Esophagus muscularis mucosa (tissue), 4 donors: Measurements from ENCODE around the gene CORO6. TPM values are rescaled to one million over a fixed set of nuclear protein-coding genes. Genes with fewer than 3 reads are reported as not detected.

ENCODE experiments used
- DNase-seq: peaks from one replicate; pipeline ENCODE4 v3.0.0-alpha.2; 2017; ENCODE audit errors: extremely low spot score
- H3K27ac ChIP-seq, 4 donors: fragments of 200-600 bp; sonication (generic); replicated peaks in 1 of 4; 1 replicate in 3 of 4; 2 replicates in 1 of 4; pipeline ENCODE4 v1.5.1; 2016 to 2019; ENCODE audit warnings: mild to moderate bottlenecking in 1 of 4
- H3K27me3 ChIP-seq, 4 donors: fragments of 200-600 bp; sonication (generic); one replicate each; pipeline versions ENCODE4 v1.5.1 to v1.6.0; 2016 to 2019
- H3K36me3 ChIP-seq, 4 donors: fragments of 200-600 bp; sonication (generic); one replicate each; pipeline ENCODE4 v1.5.1; 2016 to 2019
- H3K4me1 ChIP-seq, 4 donors: fragments of 200-600 bp; sonication (generic); one replicate each; pipeline ENCODE4 v1.5.1; 2016 to 2019
- H3K4me3 ChIP-seq, 4 donors: fragments of 200-600 bp; sonication (generic); 1 replicate in 2 of 4; 2 replicates in 2 of 4; pipeline ENCODE4 v1.5.1; 2016 to 2019; ENCODE audit warnings: mild to moderate bottlenecking in 4 of 4, moderate library complexity in 1 of 4
- H3K9me3 ChIP-seq, 4 donors: fragments of 200-600 bp; sonication (generic); 1 replicate in 3 of 4; 2 replicates in 1 of 4; pipeline ENCODE4 v1.5.1; 2016 to 2019
- CTCF ChIP-seq, 3 experiments: fragments of 200-600 bp in 2 of 3; fragments of 450-650 bp in 1 of 3; sonication (generic) in 2 of 3; IDR thresholded peaks; one replicate each; pipeline ENCODE4 v1.5.1; 2017 to 2019; ENCODE audit warnings: antibody characterized with exemption in 3 of 3, mild to moderate bottlenecking in 2 of 3, moderate library complexity in 1 of 3
- EP300 ChIP-seq: sonication (generic); formaldehyde crosslinking; IDR thresholded peaks from one replicate; pipeline ENCODE4 v1.6.1; 2017; ENCODE audit warnings: antibody characterized with exemption
- POLR2A ChIP-seq: fragments of 450-650 bp; IDR thresholded peaks from one replicate; pipeline ENCODE4 v1.6.1; 2017; ENCODE audit warnings: antibody characterized with exemption, moderate library complexity, mild to moderate bottlenecking, low read depth
- POLR2AphosphoS5 ChIP-seq, 2 donors: sonication (generic); formaldehyde crosslinking; IDR thresholded peaks; one replicate each; pipeline ENCODE4 v1.6.1; 2017; ENCODE audit warnings: antibody characterized with exemption in 2 of 2
- WGBS: methylation state at CpG from one replicate; pipeline ENCODE4 v1.1.5; 2018; 5-methylcytosine and 5-hydroxymethylcytosine counted together
- intact Hi-C: fragments of 100-400 bp; cut with DNase I; formaldehyde crosslinking; loops from one replicate; pipeline ENCODE4 v1.15.1; 2023
- total RNA-seq, 4 donors: library from RNA; depleted of rRNA; stranded (reverse); fragments of >200 nt; gene quantifications; one replicate each; pipeline versions ENCODE4 v1.1.0 to v1.2.1, GENCODE V29; 2016

The CORO6 gene
- total RNA-seq, 4 donors from 2014 or later: 43.7 to 67.7 (median 46.9) TPM

- intact Hi-C loops: no loop called here
- no peak for DNase-seq
- 32% methylated on average over 1 of the region's 1 CpG for WGBS
Measured at GRCh38 chr17:29665481-29665810, 42.7 kb upstream of the CORO6 start.

GRCh38 chr17:29664743-29665480, 42.2 kb upstream of the CORO6 start:
- WGBS: 79% methylated on average over 2 of the region's 2 CpGs
- Histone ChIP-seq H3K4me1 (peaks cover 0 to 11% (median 8%) of the 10 kb centered on the region in 4 donors), H3K9me3 (no peaks in the 10 kb centered on the region), H3K27ac (no peak overlapping the region), H3K4me3 (no peak overlapping the region), H3K36me3 (peaks cover 26 to 75% (median 41%) of the 10 kb centered on the region in 4 donors), H3K27me3 (no peaks in the 10 kb centered on the region)
- no peak for DNase-seq
- intact Hi-C loops: no loop called here
- TF ChIP-seq EP300 (no peak), POLR2A (no peak), POLR2AphosphoS5 (IDR thresholded peaks at IDR 0.05) (no peak), CTCF (IDR thresholded peaks at IDR 0.05) (no peak)

More at GRCh38 chr17:29665481-29665810, 42.7 kb upstream of the CORO6 start:
- TF ChIP-seq POLR2A (no peak), POLR2AphosphoS5 (IDR thresholded peaks at IDR 0.05) (no peak), CTCF (IDR thresholded peaks at IDR 0.05) (no peak), EP300 (no peak)
- Histone ChIP-seq H3K27me3 (no peaks in the 10 kb centered on the region), H3K36me3 (peaks cover 26 to 77% (median 45%) of the 10 kb centered on the region in 4 donors), H3K4me1 (peaks cover 0 to 11% (median 8%) of the 10 kb centered on the region in 4 donors), H3K27ac (no peak overlapping the region), H3K4me3 (no peak overlapping the region), H3K9me3 (no peaks in the 10 kb centered on the region)

GRCh38 chr17:29663155-29663554, 40.4 kb upstream of the CORO6 start:
- Histone ChIP-seq H3K4me3 (no peak overlapping the region), H3K27ac (no peak overlapping the region), H3K9me3 (no peaks in the 10 kb centered on the region), H3K4me1 (peaks cover 0 to 11% (median 8%) of the 10 kb centered on the region in 4 donors), H3K36me3 (peaks cover 26 to 66% (median 37%) of the 10 kb centered on the region in 4 donors), H3K27me3 (no peaks in the 10 kb centered on the region)
- intact Hi-C loops: no loop called here
- WGBS: 35% methylated on average over 1 of the region's 1 CpG
- no peak for TF ChIP-seq EP300
- no peak for TF ChIP-seq CTCF (IDR thresholded peaks at IDR 0.05)
- TF ChIP-seq POLR2AphosphoS5 (IDR thresholded peaks at IDR 0.05): no peak
- no peak for TF ChIP-seq POLR2A
- no peak for DNase-seq

- Histone ChIP-seq H3K36me3 (peaks cover 12 to 52% (median 27%) of the 10 kb centered on the region in 4 donors), H3K4me3 (no peak overlapping the region), H3K9me3 (no peaks in the 10 kb centered on the region), H3K4me1 (peaks cover 0 to 11% (median 8%) of the 10 kb centered on the region in 4 donors), H3K27ac (no peak overlapping the region), H3K27me3 (no peaks in the 10 kb centered on the region)
- TF ChIP-seq CTCF (IDR thresholded peaks at IDR 0.05) (no peak), EP300 (no peak), POLR2A (no peak), POLR2AphosphoS5 (IDR thresholded peaks at IDR 0.05) (no peak)
- WGBS: 86% methylated on average over 2 of the region's 2 CpGs
- no peak for DNase-seq
- intact Hi-C loops: no loop called here
Measured at GRCh38 chr17:29661213-29661612, 38.5 kb upstream of the CORO6 start.

GRCh38 chr17:29659155-29659554, 36.4 kb upstream of the CORO6 start:
- Histone ChIP-seq H3K4me3 (no peak overlapping the region), H3K27me3 (no peaks in the 10 kb centered on the region), H3K9me3 (no peaks in the 10 kb centered on the region), H3K27ac (no peak overlapping the region), H3K4me1 (peaks cover 0 to 18% (median 14%) of the 10 kb centered on the region in 4 donors), H3K36me3 (peaks cover 0 to 52% (median 27%) of the 10 kb centered on the region in 4 donors)
- no peak for TF ChIP-seq EP300
- no peak for TF ChIP-seq POLR2A
- no peak for TF ChIP-seq POLR2AphosphoS5 (IDR thresholded peaks at IDR 0.05)
- TF ChIP-seq CTCF (IDR thresholded peaks at IDR 0.05): no peak
- 86% methylated on average over 2 of the region's 2 CpGs for WGBS
- DNase-seq: no peak
- intact Hi-C loops: no loop called here
